ENCODE measurements around the gene PIWIL1. TPM values are rescaled to one million over a fixed set of nuclear protein-coding genes. Genes with fewer than 3 reads are reported as not detected.
A peak's percentile ranks its signal among the peaks of the same experiment; 100 is the strongest.

PIWIL1 gene
- total RNA-seq, 1 donor from 2014 or later, result not detected

- no peak for DNase-seq (ENCODE audit: missing footprints)
- ATAC-seq, result no peak
- intact Hi-C loops (cut with DNase I), result no loop called here
These were observed 28.5 kb downstream of the PIWIL1 start for GRCh38 chr12:130366159-130366558.

- no peak for DNase-seq (ENCODE audit: missing footprints)
- no peak for ATAC-seq
- intact Hi-C loops (cut with DNase I), result no loop called here
These were observed 29.3 kb downstream of the PIWIL1 start for GRCh38 chr12:130367003-130367402.

GRCh38 chr12:130367523-130367922, 29.8 kb downstream of the PIWIL1 start:
- DNase-seq (ENCODE audit: missing footprints) (no peak), ATAC-seq (no peak)
- intact Hi-C loops (cut with DNase I), result no loop called here

GRCh38 chr12:130369816-130370215, 32.1 kb downstream of the PIWIL1 start:
- ATAC-seq, result no peak
- intact Hi-C loops (cut with DNase I), result no loop called here
- no peak for DNase-seq (ENCODE audit: missing footprints)

- no peak for DNase-seq (ENCODE audit: missing footprints)
- intact Hi-C loops (cut with DNase I), result no loop called here
- ATAC-seq, result no peak
These were observed 33.6 kb downstream of the PIWIL1 start for GRCh38 chr12:130371296-130371695.

GRCh38 chr12:130372936-130373335, 35.2 kb downstream of the PIWIL1 start:
- DNase-seq (ENCODE audit: missing footprints) (no peak), ATAC-seq (no peak)
- intact Hi-C loops (cut with DNase I), result no loop called here

GRCh38 chr12:130374083-130374482, 36.4 kb downstream of the PIWIL1 start:
- intact Hi-C loops (cut with DNase I), result no loop called here
- ATAC-seq, result no peak
- no peak for DNase-seq (ENCODE audit: missing footprints)

GRCh38 chr12:130375296-130376287, 37.9 kb downstream of the PIWIL1 start:
- no peak for ATAC-seq
- no peak for DNase-seq (ENCODE audit: missing footprints)

GRCh38 chr12:130382818-130383217, 45.1 kb downstream of the PIWIL1 start:
- intact Hi-C loops (cut with DNase I), result no loop called here
- no peak for ATAC-seq

More at GRCh38 chr12:130375296-130376287, 37.9 kb downstream of the PIWIL1 start:
- intact Hi-C loops (cut with DNase I), result no loop called here

GRCh38 chr12:130384234-130384633, 46.5 kb downstream of the PIWIL1 start:
- DNase-seq (ENCODE audit: missing footprints) (no peak), ATAC-seq (no peak)
- intact Hi-C loops (cut with DNase I), result no loop called here

More at GRCh38 chr12:130382818-130383217, 45.1 kb downstream of the PIWIL1 start:
- no peak for DNase-seq (ENCODE audit: missing footprints)

GRCh38 chr12:130385193-130385592, 47.5 kb downstream of the PIWIL1 start:
- no peak for DNase-seq (ENCODE audit: missing footprints)

GRCh38 chr12:130391186-130391585, 53.5 kb downstream of the PIWIL1 start:
- ATAC-seq (no peak), DNase-seq (ENCODE audit: missing footprints) (no peak)
- intact Hi-C loops (cut with DNase I), result no loop called here

More at GRCh38 chr12:130385193-130385592, 47.5 kb downstream of the PIWIL1 start:
- intact Hi-C loops (cut with DNase I), result no loop called here
- no peak for ATAC-seq

GRCh38 chr12:130394906-130395305, 57.2 kb downstream of the PIWIL1 start:
- DNase-seq (ENCODE audit: missing footprints), result no peak
- intact Hi-C loops (cut with DNase I), result no loop called here
- ATAC-seq, result no peak

GRCh38 chr12:130396667-130397066, 59.0 kb downstream of the PIWIL1 start:
- ATAC-seq, result no peak
- intact Hi-C loops (cut with DNase I), result no loop called here

GRCh38 chr12:130398100-130398848, 60.6 kb downstream of the PIWIL1 start:
- intact Hi-C loops (cut with DNase I), result no loop called here
- DNase-seq (ENCODE audit: missing footprints), result no peak
- ATAC-seq, result peak; percentile 67

More at GRCh38 chr12:130396667-130397066, 59.0 kb downstream of the PIWIL1 start:
- DNase-seq (ENCODE audit: missing footprints), result no peak

- intact Hi-C loops (cut with DNase I), result loop anchor here (2.0 kb wide), 1 partner anchor 347 kb away; no protein-coding TSS in a partner anchor
- DNase-seq (ENCODE audit: missing footprints) (no peak), ATAC-seq (peak; percentile 37)
These were observed 64.0 kb downstream of the PIWIL1 start for GRCh38 chr12:130401703-130402102.

GRCh38 chr12:130405332-130405731, 67.6 kb downstream of the PIWIL1 start:
- intact Hi-C loops (cut with DNase I), result no loop called here
- ATAC-seq (no peak), DNase-seq (ENCODE audit: missing footprints) (no peak)

GRCh38 chr12:130412384-130412783, 74.7 kb downstream of the PIWIL1 start:
- intact Hi-C loops (cut with DNase I), result no loop called here
- no peak for DNase-seq (ENCODE audit: missing footprints)
- ATAC-seq, result no peak

- intact Hi-C loops (cut with DNase I), result no loop called here
- ATAC-seq (no peak), DNase-seq (ENCODE audit: missing footprints) (no peak)
These were observed 76.2 kb downstream of the PIWIL1 start for GRCh38 chr12:130413909-130414308.
